Body of pancreas (tissue), 4 donors: Measurements from ENCODE around the gene WSB2. TPM values are rescaled to one million over a fixed set of nuclear protein-coding genes. Genes with fewer than 3 reads are reported as not detected.

ENCODE experiments used
- ATAC-seq: fragments of 150-250 bp; one replicate; pipeline ENCODE4 v1.9.1; 2016
- DNase-seq, 4 donors: peaks; one replicate each; pipeline ENCODE4 v3.0.0-alpha.2; 2019
- H3K27ac ChIP-seq, 4 donors: fragments of 200-600 bp; sonication (generic); 1 replicate in 3 of 4; 2 replicates in 1 of 4; pipeline versions ENCODE4 v1.5.1 to v1.6.1; 2016 to 2019; ENCODE audit warnings: mild to moderate bottlenecking in 1 of 4, mixed read lengths in 1 of 4, moderate library complexity in 1 of 4
- H3K27me3 ChIP-seq, 2 donors: fragments of 200-600 bp; sonication (generic); one replicate each; pipeline ENCODE4 v1.6.0; 2016; ENCODE audit warnings: mild to moderate bottlenecking in 1 of 2
- H3K36me3 ChIP-seq, 2 donors: fragments of 200-600 bp; sonication (generic); replicated peaks in 1 of 2; 2 replicates each; pipeline ENCODE4 v1.5.1; 2016; ENCODE audit warnings: low read depth in 2 of 2; ENCODE audit not compliant: insufficient read depth in 1 of 2
- H3K4me1 ChIP-seq: fragments of 200-600 bp; sonication (generic); one replicate; pipeline ENCODE4 v1.6.0; 2016
- H3K4me3 ChIP-seq, 2 donors: fragments of 200-600 bp; sonication (generic); 1 replicate in 1 of 2; 2 replicates in 1 of 2; pipeline ENCODE4 v1.5.1; 2016 to 2019
- H3K9me3 ChIP-seq, 3 donors: fragments of 200-600 bp; sonication (generic); 1 replicate in 2 of 3; 2 replicates in 1 of 3; pipeline ENCODE4 v1.5.1; 2016
- CTCF ChIP-seq, 7 experiments: fragments of 450-650 bp in 4 of 7; fragments of 200-600 bp in 3 of 7; sonication (generic) in 3 of 7; IDR thresholded peaks; one replicate each; pipeline ENCODE4 v1.5.1; 2016 to 2019; ENCODE audit warnings: antibody characterized with exemption in 7 of 7
- POLR2A ChIP-seq, 3 donors: fragments of 450-650 bp; IDR thresholded peaks; one replicate each; pipeline ENCODE4 v1.6.1; 2016; ENCODE audit warnings: antibody characterized with exemption in 3 of 3, mild to moderate bottlenecking in 2 of 3
- WGBS, 2 donors: methylation state at CpG; one replicate each; pipeline ENCODE4 v1.1.5; 2017; 5-methylcytosine and 5-hydroxymethylcytosine counted together
- intact Hi-C: fragments of 100-400 bp; cut with DNase I; formaldehyde crosslinking; loops from one replicate; pipeline ENCODE4 v1.15.1; 2023
- total RNA-seq, 2 donors: library from RNA; depleted of rRNA; stranded (reverse); fragments of >200 nt; gene quantifications; one replicate each; pipeline ENCODE4 v1.1.0, GENCODE V29; 2016

Gene WSB2
- total RNA-seq, 2 donors from 2014 or later: 28.7 to 48.0 TPM

GRCh38 chr12:118042091-118042490, 18.9 kb downstream of the WSB2 start:
- Histone ChIP-seq H3K4me3 (no peak overlapping the region), H3K4me1 (no peaks in the 10 kb centered on the region), H3K36me3 (peaks cover 0 to 7% of the 10 kb centered on the region in 2 donors), H3K27me3 (no peaks in the 10 kb centered on the region), H3K27ac (no peak overlapping the region), H3K9me3 (no peaks in the 10 kb centered on the region)
- 96 to 97% methylated on average over 4 of the region's 4 CpGs for WGBS, 2 donors
- DNase-seq: no peak
- TF ChIP-seq CTCF (IDR thresholded peaks at IDR 0.05) (no peak), POLR2A (IDR thresholded peaks at IDR 0.05) (no peak)
- ATAC-seq: no peak
- intact Hi-C loops: loop anchor here (10.0 kb wide), 1 partner anchor 167 kb away; no protein-coding TSS in a partner anchor

DNA sequence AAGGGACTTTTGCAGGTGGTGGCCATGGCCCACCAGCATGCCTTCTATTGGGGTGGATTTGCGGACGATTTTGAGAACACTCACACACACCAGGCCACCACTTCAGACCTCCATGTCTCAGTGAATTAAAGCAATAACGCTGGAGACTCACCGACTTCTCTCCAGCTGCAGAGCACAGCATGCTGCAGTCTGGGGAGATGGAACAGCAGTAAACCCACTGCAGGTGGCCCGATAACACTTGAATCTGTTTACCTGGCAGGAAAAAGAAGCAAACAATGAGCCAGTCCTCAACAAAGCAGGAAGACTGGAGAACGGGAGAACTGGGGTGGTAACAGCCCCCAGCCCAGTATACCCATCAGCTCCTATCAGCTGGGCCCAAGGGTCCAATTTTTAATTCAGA, 22.8 kb downstream of the WSB2 start:
- no peaks in the 10 kb centered on the region for H3K27me3 ChIP-seq
- H3K4me1 ChIP-seq: no peaks in the 10 kb centered on the region
- intact Hi-C loops: no loop called here
- H3K9me3 ChIP-seq: no peaks in the 10 kb centered on the region
- H3K27ac ChIP-seq: no peak overlapping the region
- H3K4me3 ChIP-seq: no peak overlapping the region
- peaks cover 0 to 35% of the 10 kb centered on the region in 2 donors for H3K36me3 ChIP-seq
- no peak for TF ChIP-seq CTCF (IDR thresholded peaks at IDR 0.05)
- TF ChIP-seq POLR2A (IDR thresholded peaks at IDR 0.05): no peak
- ATAC-seq (no peak), DNase-seq (no peak)
- WGBS, 2 donors: 64% methylated on average over 6 of the region's 6 CpGs

- Histone ChIP-seq H3K27ac (no peak overlapping the region), H3K36me3 (peaks cover 0 to 38% of the 10 kb centered on the region in 2 donors), H3K4me1 (no peaks in the 10 kb centered on the region), H3K4me3 (no peak overlapping the region), H3K9me3 (no peaks in the 10 kb centered on the region), H3K27me3 (no peaks in the 10 kb centered on the region)
- no peak for TF ChIP-seq CTCF (IDR thresholded peaks at IDR 0.05)
- TF ChIP-seq POLR2A (IDR thresholded peaks at IDR 0.05): no peak
- intact Hi-C loops: no loop called here
- no peak for ATAC-seq
- WGBS, 2 donors: 89 to 94% methylated on average over 11 of the region's 11 CpGs
- no peak for DNase-seq
Measured at GRCh38 chr12:118036672-118037411, 24.1 kb downstream of the WSB2 start.

DNA sequence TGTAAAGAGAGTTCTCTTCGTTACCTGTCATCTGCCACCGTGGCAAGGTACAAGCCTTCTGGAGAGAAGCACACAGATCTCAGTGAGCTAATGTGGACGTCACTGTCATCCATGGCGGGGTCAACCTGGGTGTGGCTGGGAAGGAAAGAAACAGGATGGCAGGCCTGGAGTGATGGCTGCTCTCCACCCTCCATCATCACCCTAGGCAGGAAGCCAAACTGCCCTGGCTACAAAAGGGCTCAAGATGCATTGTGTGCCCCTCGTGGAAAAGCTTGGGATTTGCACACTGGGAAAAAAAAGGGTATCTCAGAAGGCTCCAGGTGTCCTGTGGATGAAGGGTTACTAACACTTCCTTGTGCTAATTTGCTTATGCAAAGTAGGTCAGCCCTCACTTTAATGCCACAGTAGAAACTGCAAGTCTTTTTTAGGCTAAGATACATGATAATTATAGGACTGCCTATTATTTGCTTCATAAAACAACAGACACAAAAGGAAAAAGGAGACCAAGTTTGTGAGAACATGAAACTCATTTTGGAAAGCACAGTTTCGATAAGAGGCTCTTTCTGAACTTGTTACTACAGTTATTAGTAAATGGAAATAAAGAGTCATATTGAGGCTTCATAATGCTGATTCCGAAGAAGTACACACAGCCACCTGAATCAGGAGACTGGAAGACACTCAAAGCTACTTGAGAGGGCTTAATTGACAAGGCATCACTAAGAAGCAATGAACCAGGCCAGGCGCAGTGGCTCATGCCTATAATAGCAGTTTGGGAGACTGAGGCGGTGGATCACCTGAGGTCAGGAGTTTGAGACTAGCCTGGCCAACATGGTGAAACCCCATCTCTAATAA, 25.6 kb downstream of the WSB2 start:
- H3K36me3 ChIP-seq: peaks cover 0 to 42% of the 10 kb centered on the region in 2 donors
- DNase-seq: no peak
- no peaks in the 10 kb centered on the region for H3K27me3 ChIP-seq
- no peak for TF ChIP-seq CTCF (IDR thresholded peaks at IDR 0.05)
- TF ChIP-seq POLR2A (IDR thresholded peaks at IDR 0.05): no peak
- H3K4me1 ChIP-seq: no peaks in the 10 kb centered on the region
- WGBS, 2 donors: 83 to 84% methylated on average over 9 of the region's 9 CpGs
- no peaks in the 10 kb centered on the region for H3K9me3 ChIP-seq
- intact Hi-C loops: no loop called here
- H3K4me3 ChIP-seq: no peak overlapping the region
- no peak overlapping the region for H3K27ac ChIP-seq
- peak; percentile 27 for ATAC-seq
